A673 (cell line): ENCODE measurements around the gene KIR2DL4. TPM values are rescaled to one million over a fixed set of nuclear protein-coding genes. Genes with fewer than 3 reads are reported as not detected.
"Not testable (repeated sequence)": the region's sequence is repeated elsewhere in the genome, so short reads cannot be mapped to it uniquely, and the experiment has no call there.

Experiments used
- BruUV-seq: library from RNA; stranded (reverse); fragments of 400-500 nt; replicated peaks from 2 replicates; lab custom pipeline; 2021; lab: Mats Ljungman, UMichigan
- CTCF ChIA-PET: fragments of 300-600 bp; sonication (Branson Sonifier 250); formaldehyde crosslinking; loops from one replicate; lab custom pipeline; 2022; ENCODE audit warnings: antibody characterized with exemption; lab: Charles Lee
- POLR2A ChIA-PET: fragments of 300-600 bp; sonication (Branson Sonifier 250); formaldehyde crosslinking; loops from one replicate; lab custom pipeline; 2022; ENCODE audit warnings: antibody characterized with exemption; ENCODE audit not compliant: low non-redundant PET; lab: Charles Lee
- DNase-seq: peaks from one replicate; pipeline ENCODE4 v3.0.0-alpha.2; 2015; ENCODE audit warnings: low spot score
- H3K27ac ChIP-seq: fragments of 200-600 bp; sonication (generic); 2 replicates; pipeline ENCODE4 v1.5.1; 2016; ENCODE audit warnings: mixed run types, low read depth, mild to moderate bottlenecking, mixed read lengths, antibody characterized with exemption, low read length; ENCODE audit not compliant: poor library complexity, severe bottlenecking
- H3K27me3 ChIP-seq: fragments of 200-600 bp; sonication (generic); replicated peaks from 2 replicates; pipeline ENCODE4 v1.6.1; 2017; ENCODE audit warnings: mixed run types, low read depth, mild to moderate bottlenecking, mixed read lengths, antibody characterized with exemption, low read length; ENCODE audit not compliant: insufficient read depth, poor library complexity
- H3K36me3 ChIP-seq: fragments of 200-600 bp; sonication (generic); 2 replicates; pipeline ENCODE4 v1.6.1; 2016; ENCODE audit warnings: mixed run types, mild to moderate bottlenecking, mixed read lengths, antibody characterized with exemption, low read length; ENCODE audit not compliant: insufficient read depth, poor library complexity, severe bottlenecking
- H3K4me1 ChIP-seq: fragments of 200-600 bp; sonication (generic); 2 replicates; pipeline ENCODE4 v1.6.1; 2017; ENCODE audit warnings: mixed run types, mild to moderate bottlenecking, mixed read lengths, antibody characterized with exemption, low read length; ENCODE audit not compliant: insufficient read depth, poor library complexity, severe bottlenecking
- H3K4me3 ChIP-seq: fragments of 200-600 bp; sonication (generic); 2 replicates; pipeline ENCODE4 v1.5.1; 2016; ENCODE audit warnings: low read depth, mixed run types, mild to moderate bottlenecking, mixed read lengths, low read length; ENCODE audit not compliant: poor library complexity, severe bottlenecking
- H3K9me3 ChIP-seq: fragments of 200-600 bp; sonication (generic); 2 replicates; pipeline ENCODE4 v1.6.1; 2016; ENCODE audit warnings: mixed run types, low read depth, mild to moderate bottlenecking, mixed read lengths, antibody characterized with exemption, low read length; ENCODE audit not compliant: poor library complexity, severe bottlenecking
- CTCF ChIP-seq: fragments of 300-800, 200-600 bp; sonication (generic); conservative IDR thresholded peaks from 2 replicates; pipeline ENCODE4 v1.5.1; 2017; ENCODE audit warnings: low read depth, mild to moderate bottlenecking, antibody characterized with exemption, low read length, moderate library complexity, mixed read lengths
- EZH2 ChIP-seq: fragments of 200-600 bp; sonication (generic); IDR thresholded peaks from 2 replicates; pipeline ENCODE4 v1.6.1; 2017; ENCODE audit warnings: borderline replicate concordance, low read depth, mild to moderate bottlenecking, mixed read lengths, antibody characterized with exemption, low read length; ENCODE audit not compliant: poor library complexity, severe bottlenecking
- intact Hi-C: fragments of 100-400 bp; cut with micrococcal nuclease; formaldehyde crosslinking; loops from one replicate; pipeline ENCODE4 v1.10.0; 2022; ENCODE audit not compliant: unreplicated experiment
- total RNA-seq: library from RNA; stranded (reverse); gene quantifications from 2 replicates; pipeline ENCODE4 v1.2.3, GENCODE V29; 2021

The KIR2DL4 gene
- total RNA-seq, 1 experiment from 2014 or later, result not detected

GRCh38 chr19:54806516-54806838, 3.1 kb downstream of the KIR2DL4 start:
- BruUV-seq, result no TSS peak

GRCh38 chr19:54814571-54814970, 11.2 kb downstream of the KIR2DL4 start:
- H3K27ac ChIP-seq, intact Hi-C loops, POLR2A ChIA-PET, H3K36me3 ChIP-seq, BruUV-seq, DNase-seq, CTCF ChIA-PET, H3K4me3 ChIP-seq, H3K27me3 ChIP-seq, H3K9me3 ChIP-seq, H3K4me1 ChIP-seq: not testable (repeated sequence)

More at GRCh38 chr19:54806516-54806838, 3.1 kb downstream of the KIR2DL4 start:
- ChIA-PET POLR2A (no interaction called here), CTCF (no interaction called here)
- DNase-seq, result no peak
- Histone ChIP-seq H3K4me3 (no peak overlapping the region), H3K27me3 (no peaks in the 10 kb centered on the region), H3K4me1 (no peaks in the 10 kb centered on the region), H3K36me3 (no peaks in the 10 kb centered on the region), H3K27ac (no peak overlapping the region), H3K9me3 (no peaks in the 10 kb centered on the region)
- intact Hi-C loops, result no loop called here
- TF ChIP-seq CTCF, result no peak
- TF ChIP-seq EZH2, result no peak

GRCh38 chr19:54816251-54816650, 12.8 kb downstream of the KIR2DL4 start, which contains the start of gene KIR3DL1:
TSS of gene KIR3DL1 (plus strand) at chr19:54816468.
- intact Hi-C loops, DNase-seq, CTCF ChIA-PET, BruUV-seq, H3K27me3 ChIP-seq, H3K4me1 ChIP-seq, POLR2A ChIA-PET, H3K36me3 ChIP-seq, H3K27ac ChIP-seq, H3K9me3 ChIP-seq, H3K4me3 ChIP-seq: not testable (repeated sequence)

- no peak for DNase-seq
- no TSS peak for BruUV-seq
- ChIA-PET POLR2A (no interaction called here), CTCF (no interaction called here)
- no peak for TF ChIP-seq CTCF
- no peak for TF ChIP-seq EZH2
- Histone ChIP-seq H3K27ac (no peak overlapping the region), H3K4me1 (no peaks in the 10 kb centered on the region), H3K4me3 (no peak overlapping the region), H3K36me3 (no peaks in the 10 kb centered on the region), H3K9me3 (no peaks in the 10 kb centered on the region), H3K27me3 (no peaks in the 10 kb centered on the region)
- intact Hi-C loops, result no loop called here
Measured at GRCh38 chr19:54817670-54818536, 14.5 kb downstream of the KIR2DL4 start.

GRCh38 chr19:54824416-54824815, 21.0 kb downstream of the KIR2DL4 start:
- POLR2A ChIA-PET, H3K27ac ChIP-seq, H3K36me3 ChIP-seq, H3K27me3 ChIP-seq, H3K4me3 ChIP-seq, DNase-seq, H3K9me3 ChIP-seq, H3K4me1 ChIP-seq, BruUV-seq, intact Hi-C loops, CTCF ChIA-PET: not testable (repeated sequence)

GRCh38 chr19:54825326-54825725, 21.9 kb downstream of the KIR2DL4 start:
- H3K27ac ChIP-seq, intact Hi-C loops, DNase-seq, H3K36me3 ChIP-seq, H3K27me3 ChIP-seq, H3K4me3 ChIP-seq, CTCF ChIA-PET, POLR2A ChIA-PET, H3K4me1 ChIP-seq, BruUV-seq, H3K9me3 ChIP-seq: not testable (repeated sequence)
